Endometrial microvascular endothelial cells (primary cell): ENCODE results near the gene CST9. TPM values are rescaled to one million over a fixed set of nuclear protein-coding genes. Genes with fewer than 3 reads are reported as not detected.

Experiments used
- in situ Hi-C: cut with HindIII; loops from 2 replicates; pipeline ENCODE4 v1.10.0; 2017; ENCODE audit warnings: low sequenced_read_pairs, low pct_unique_long_range_greater_than_20kb; ENCODE audit errors: inconsistent ontology term
- total RNA-seq: library from RNA; depleted of rRNA; stranded (reverse); fragments of >200 nt; gene quantifications from one replicate; pipeline ENCODE4 v1.2.3, GENCODE V29; 2015; ENCODE audit errors: inconsistent ontology term

The CST9 gene
- total RNA-seq, result not detected

GRCh38 chr20:23605867-23606651, at the start of gene CST9:
Gene CST9, minus strand, starts transcription at chr20:23605917. Its CDS starts 53 bp downstream, at chr20:23605864.
- in situ Hi-C loops, result no loop called here

- in situ Hi-C loops, result no loop called here
These were observed 49.0 kb upstream of the CST9 start for GRCh38 chr20:23654717-23655116.

- in situ Hi-C loops, result no loop called here
These were observed 48.3 kb upstream of the CST9 start for GRCh38 chr20:23654000-23654399.

- in situ Hi-C loops, result no loop called here
These were observed 47.8 kb upstream of the CST9 start for GRCh38 chr20:23653400-23653938.

GRCh38 chr20:23652926-23653325, 47.2 kb upstream of the CST9 start:
- in situ Hi-C loops, result no loop called here

- in situ Hi-C loops, result no loop called here
These were observed 46.7 kb upstream of the CST9 start for GRCh38 chr20:23652371-23652770.

GRCh38 chr20:23651117-23651516, 45.4 kb upstream of the CST9 start:
- in situ Hi-C loops, result no loop called here

- in situ Hi-C loops, result no loop called here
These were observed 44.2 kb upstream of the CST9 start for GRCh38 chr20:23649830-23650417.

GRCh38 chr20:23649242-23649641, 43.5 kb upstream of the CST9 start:
- in situ Hi-C loops, result no loop called here

GRCh38 chr20:23647346-23647745, 41.6 kb upstream of the CST9 start:
- in situ Hi-C loops, result no loop called here

- in situ Hi-C loops, result no loop called here
These were observed 40.6 kb upstream of the CST9 start for GRCh38 chr20:23646106-23646873.

- in situ Hi-C loops, result no loop called here
These were observed 39.9 kb upstream of the CST9 start for GRCh38 chr20:23645575-23645974.

GRCh38 chr20:23644164-23644563, 38.4 kb upstream of the CST9 start:
- in situ Hi-C loops, result no loop called here

- in situ Hi-C loops, result no loop called here
These were observed 37.9 kb upstream of the CST9 start for GRCh38 chr20:23643659-23644058.

- in situ Hi-C loops, result no loop called here
These were observed 36.4 kb upstream of the CST9 start for GRCh38 chr20:23641936-23642751.

- in situ Hi-C loops, result no loop called here
These were observed 35.3 kb upstream of the CST9 start for GRCh38 chr20:23640671-23641667.

GRCh38 chr20:23640018-23640601, 34.4 kb upstream of the CST9 start:
- in situ Hi-C loops, result no loop called here
